SK-N-SH treated with all-trans-retinoic acid at 6 μM for 48 hours (cell line): Measurements from ENCODE around the gene SNPH.

ENCODE experiments used
- ATAC-seq: fragments of 200-7000 bp; cut with Tn5 transposase; 3 replicates; pipeline ENCODE4 v1.9.1; 2020; ENCODE audit warnings: mild to moderate bottlenecking, moderate library complexity
- ARNTL ChIP-seq: fragments of 450-650 bp; formaldehyde crosslinking; IDR thresholded peaks from 2 replicates; pipeline ENCODE4 v1.5.0; 2020; ENCODE audit warnings: low read depth, mild to moderate bottlenecking, moderate library complexity, borderline replicate concordance
- BACH2 ChIP-seq: fragments of 250-450 bp; sonication (Bioruptor Pico); IDR thresholded peaks from 2 replicates; pipeline ENCODE4 v1.9.0; 2021; ENCODE audit warnings: mild to moderate bottlenecking, borderline replicate concordance
- ESRRG ChIP-seq: fragments of 250-450 bp; sonication (Bioruptor Pico); IDR thresholded peaks from 2 replicates; pipeline ENCODE4 v1.6.1; 2021; ENCODE audit warnings: mild to moderate bottlenecking
- GLIS3 ChIP-seq: fragments of 250-450 bp; sonication (Bioruptor Pico); IDR thresholded peaks from 2 replicates; pipeline ENCODE4 v1.5.0; 2020; ENCODE audit warnings: mild to moderate bottlenecking, moderate library complexity
- ISL1 ChIP-seq: fragments of 250-450 bp; sonication (Bioruptor Pico); IDR thresholded peaks from 2 replicates; pipeline ENCODE4 v2.1.2; 2022; ENCODE audit warnings: mild to moderate bottlenecking, moderate library complexity
- OSR1 ChIP-seq: fragments of 250-450 bp; sonication (Bioruptor Pico); IDR thresholded peaks from 2 replicates; pipeline ENCODE4 v1.8.0; 2022; ENCODE audit warnings: moderate library complexity, mild to moderate bottlenecking, inconsistent platforms
- POU6F1 ChIP-seq: fragments of 250-450 bp; sonication (Bioruptor Pico); IDR thresholded peaks from 2 replicates; pipeline ENCODE4 v1.8.0; 2021; ENCODE audit warnings: low read depth, mild to moderate bottlenecking, moderate library complexity, borderline replicate concordance
- PPARA ChIP-seq: fragments of 250-450 bp; sonication (Bioruptor Pico); IDR thresholded peaks from 2 replicates; pipeline ENCODE4 v1.5.0; 2020; ENCODE audit warnings: mild to moderate bottlenecking, borderline replicate concordance
- SNAI2 ChIP-seq: fragments of 250-450 bp; sonication (Bioruptor Pico); IDR thresholded peaks from 2 replicates; pipeline ENCODE4 v1.5.0; 2020; ENCODE audit warnings: mild to moderate bottlenecking, moderate library complexity
- TCF4 ChIP-seq: fragments of 250-450 bp; sonication (Bioruptor Pico); IDR thresholded peaks from 2 replicates; pipeline ENCODE4 v1.8.0; 2021; ENCODE audit warnings: mild to moderate bottlenecking, moderate library complexity, borderline replicate concordance
- TOX ChIP-seq: fragments of 250-450 bp; sonication (Bioruptor Pico); IDR thresholded peaks from 2 replicates; pipeline ENCODE4 v1.8.0; 2021; ENCODE audit warnings: mild to moderate bottlenecking, moderate library complexity, borderline replicate concordance
- ZC3H10 ChIP-seq: fragments of 250-450 bp; sonication (Bioruptor Pico); IDR thresholded peaks from 2 replicates; pipeline ENCODE4 v1.5.1; 2021; ENCODE audit warnings: mild to moderate bottlenecking, moderate library complexity
- ZFP3 ChIP-seq: fragments of 250-450 bp; sonication (Bioruptor Pico); IDR thresholded peaks from 2 replicates; pipeline ENCODE4 v1.5.0; 2020; ENCODE audit warnings: mild to moderate bottlenecking, moderate library complexity
- ZFP30 ChIP-seq: fragments of 450-650 bp; formaldehyde crosslinking; IDR thresholded peaks from 2 replicates; pipeline ENCODE4 v1.5.0; 2022; ENCODE audit warnings: mild to moderate bottlenecking, moderate library complexity
- ZNF565 ChIP-seq: fragments of 450-650 bp; formaldehyde crosslinking; conservative IDR thresholded peaks from 2 replicates; pipeline ENCODE4 v1.5.0; 2020; ENCODE audit warnings: low read depth, mild to moderate bottlenecking, moderate library complexity
- ZNF70 ChIP-seq: fragments of 450-650 bp; formaldehyde crosslinking; IDR thresholded peaks from 2 replicates; pipeline ENCODE4 v1.5.0; 2020; ENCODE audit warnings: mild to moderate bottlenecking, moderate library complexity
- ZNF8 ChIP-seq: fragments of 450-650 bp; formaldehyde crosslinking; IDR thresholded peaks from 2 replicates; pipeline ENCODE4 v1.5.0; 2020; ENCODE audit warnings: mild to moderate bottlenecking, moderate library complexity
- TF ChIP-seq, protein P1 (sequence below): fragments of 250-450 bp; sonication (Bioruptor Pico); IDR thresholded peaks from 2 replicates; pipeline ENCODE4 v1.5.1; 2021; ENCODE audit warnings: mild to moderate bottlenecking, moderate library complexity
- TF ChIP-seq, protein P2 (sequence below): fragments of 250-450 bp; sonication (Bioruptor Pico); IDR thresholded peaks from 2 replicates; pipeline ENCODE4 v1.5.1; 2020; ENCODE audit warnings: low read depth, mild to moderate bottlenecking, moderate library complexity
- TF ChIP-seq, protein P3 (sequence below): fragments of 250-450 bp; sonication (Bioruptor Pico); IDR thresholded peaks from 2 replicates; pipeline ENCODE4 v1.8.0; 2020; ENCODE audit warnings: mild to moderate bottlenecking, moderate library complexity, borderline replicate concordance

SNPH gene

GRCh38 chr20:1345756-1346093 is 79.6 kb downstream of the SNPH start (continued):
- TF ChIP-seq, protein P1, sequence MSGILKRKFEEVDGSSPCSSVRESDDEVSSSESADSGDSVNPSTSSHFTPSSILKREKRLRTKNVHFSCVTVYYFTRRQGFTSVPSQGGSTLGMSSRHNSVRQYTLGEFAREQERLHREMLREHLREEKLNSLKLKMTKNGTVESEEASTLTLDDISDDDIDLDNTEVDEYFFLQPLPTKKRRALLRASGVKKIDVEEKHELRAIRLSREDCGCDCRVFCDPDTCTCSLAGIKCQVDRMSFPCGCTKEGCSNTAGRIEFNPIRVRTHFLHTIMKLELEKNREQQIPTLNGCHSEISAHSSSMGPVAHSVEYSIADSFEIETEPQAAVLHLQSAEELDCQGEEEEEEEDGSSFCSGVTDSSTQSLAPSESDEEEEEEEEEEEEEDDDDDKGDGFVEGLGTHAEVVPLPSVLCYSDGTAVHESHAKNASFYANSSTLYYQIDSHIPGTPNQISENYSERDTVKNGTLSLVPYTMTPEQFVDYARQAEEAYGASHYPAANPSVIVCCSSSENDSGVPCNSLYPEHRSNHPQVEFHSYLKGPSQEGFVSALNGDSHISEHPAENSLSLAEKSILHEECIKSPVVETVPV (CRISPR knock-in tag): no peak
- TF ChIP-seq ESRRG (CRISPR knock-in tag) (no peak), POU6F1 (CRISPR knock-in tag) (no peak), ZNF8 (CRISPR knock-in tag) (no peak), OSR1 (CRISPR knock-in tag) (no peak)
- TF ChIP-seq, protein P2, sequence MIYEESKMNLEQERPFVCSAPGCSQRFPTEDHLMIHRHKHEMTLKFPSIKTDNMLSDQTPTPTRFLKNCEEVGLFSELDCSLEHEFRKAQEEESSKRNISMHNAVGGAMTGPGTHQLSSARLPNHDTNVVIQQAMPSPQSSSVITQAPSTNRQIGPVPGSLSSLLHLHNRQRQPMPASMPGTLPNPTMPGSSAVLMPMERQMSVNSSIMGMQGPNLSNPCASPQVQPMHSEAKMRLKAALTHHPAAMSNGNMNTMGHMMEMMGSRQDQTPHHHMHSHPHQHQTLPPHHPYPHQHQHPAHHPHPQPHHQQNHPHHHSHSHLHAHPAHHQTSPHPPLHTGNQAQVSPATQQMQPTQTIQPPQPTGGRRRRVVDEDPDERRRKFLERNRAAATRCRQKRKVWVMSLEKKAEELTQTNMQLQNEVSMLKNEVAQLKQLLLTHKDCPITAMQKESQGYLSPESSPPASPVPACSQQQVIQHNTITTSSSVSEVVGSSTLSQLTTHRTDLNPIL: no peak

- no peak for ATAC-seq
- TF ChIP-seq ISL1 (CRISPR knock-in tag) (no peak), BACH2 (CRISPR knock-in tag) (no peak), OSR1 (CRISPR knock-in tag) (no peak), ARNTL (CRISPR knock-in tag) (no peak), ZC3H10 (CRISPR knock-in tag) (no peak), POU6F1 (CRISPR knock-in tag) (no peak), TCF4 (CRISPR knock-in tag) (no peak), ZFP30 (CRISPR knock-in tag) (no peak), SNAI2 (no peak), PPARA (CRISPR knock-in tag) (no peak), ZNF70 (no peak), ZNF8 (CRISPR knock-in tag) (no peak), GLIS3 (CRISPR knock-in tag) (no peak), ZFP3 (CRISPR knock-in tag) (no peak)
Measured at GRCh38 chr20:1346315-1346969, 80.3 kb downstream of the SNPH start.

GRCh38 chr20:1353956-1354355 is 87.9 kb downstream of the SNPH start:
- no peak for ATAC-seq
- TF ChIP-seq ZNF8 (CRISPR knock-in tag): no peak
- TF ChIP-seq, all 23 proteins: peak for 0

GRCh38 chr20:1357921-1358671 is 92.0 kb downstream of the SNPH start:
- peak; percentile 65; the same call in 2 of the 3 replicates for ATAC-seq
- TF ChIP-seq OSR1 (CRISPR knock-in tag) (no peak), TOX (CRISPR knock-in tag) (no peak), ZNF565 (no peak), POU6F1 (CRISPR knock-in tag) (no peak), ESRRG (CRISPR knock-in tag) (no peak), TCF4 (CRISPR knock-in tag) (no peak), ZNF70 (no peak), ISL1 (CRISPR knock-in tag) (no peak), GLIS3 (CRISPR knock-in tag) (no peak), ZFP30 (CRISPR knock-in tag) (no peak)
- TF ChIP-seq, protein P3, sequence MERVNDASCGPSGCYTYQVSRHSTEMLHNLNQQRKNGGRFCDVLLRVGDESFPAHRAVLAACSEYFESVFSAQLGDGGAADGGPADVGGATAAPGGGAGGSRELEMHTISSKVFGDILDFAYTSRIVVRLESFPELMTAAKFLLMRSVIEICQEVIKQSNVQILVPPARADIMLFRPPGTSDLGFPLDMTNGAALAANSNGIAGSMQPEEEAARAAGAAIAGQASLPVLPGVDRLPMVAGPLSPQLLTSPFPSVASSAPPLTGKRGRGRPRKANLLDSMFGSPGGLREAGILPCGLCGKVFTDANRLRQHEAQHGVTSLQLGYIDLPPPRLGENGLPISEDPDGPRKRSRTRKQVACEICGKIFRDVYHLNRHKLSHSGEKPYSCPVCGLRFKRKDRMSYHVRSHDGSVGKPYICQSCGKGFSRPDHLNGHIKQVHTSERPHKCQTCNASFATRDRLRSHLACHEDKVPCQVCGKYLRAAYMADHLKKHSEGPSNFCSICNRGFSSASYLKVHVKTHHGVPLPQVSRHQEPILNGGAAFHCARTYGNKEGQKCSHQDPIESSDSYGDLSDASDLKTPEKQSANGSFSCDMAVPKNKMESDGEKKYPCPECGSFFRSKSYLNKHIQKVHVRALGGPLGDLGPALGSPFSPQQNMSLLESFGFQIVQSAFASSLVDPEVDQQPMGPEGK (CRISPR knock-in tag): no peak
